Activated CD8-positive, alpha-beta memory T cell treated with anti-CD3 and anti-CD28 coated beads, Interleukin-2, amount 50 U/mL, for 4 hours (primary cell): ENCODE results near the gene B4GALNT3.

ENCODE experiments used
- DNase-seq: peaks from one replicate; pipeline ENCODE4 v3.0.0-alpha.2; 2020

The B4GALNT3 gene

GRCh38 chr12:578748-579419, 119.1 kb downstream of the B4GALNT3 start:
- no peak for DNase-seq

GRCh38 chr12:579420-580110, 119.8 kb downstream of the B4GALNT3 start:
- DNase-seq = no peak

- no peak for DNase-seq
Measured at GRCh38 chr12:580813-581212, 121.1 kb downstream of the B4GALNT3 start.

GRCh38 chr12:581321-581720, 121.6 kb downstream of the B4GALNT3 start:
- DNase-seq = no peak

GRCh38 chr12:581746-582145, 122.0 kb downstream of the B4GALNT3 start:
- no peak for DNase-seq

- no peak for DNase-seq
Measured at GRCh38 chr12:583251-583869, 123.6 kb downstream of the B4GALNT3 start.

- no peak for DNase-seq
Measured at GRCh38 chr12:585062-586061, 125.6 kb downstream of the B4GALNT3 start.

GRCh38 chr12:586318-587071, 126.8 kb downstream of the B4GALNT3 start:
- no peak for DNase-seq

- no peak for DNase-seq
Measured at GRCh38 chr12:587132-588023, 127.6 kb downstream of the B4GALNT3 start.

- DNase-seq = no peak
Measured at GRCh38 chr12:588024-588322, 128.2 kb downstream of the B4GALNT3 start.

- no peak for DNase-seq
Measured at GRCh38 chr12:588646-589045, 128.9 kb downstream of the B4GALNT3 start.

- DNase-seq = no peak
Measured at GRCh38 chr12:590206-590750, 130.5 kb downstream of the B4GALNT3 start.

GRCh38 chr12:591167-592023, 131.7 kb downstream of the B4GALNT3 start:
- DNase-seq = no peak

- DNase-seq = no peak
Measured at GRCh38 chr12:592024-592505, 132.3 kb downstream of the B4GALNT3 start.

- no peak for DNase-seq
Measured at GRCh38 chr12:593396-594270, 133.9 kb downstream of the B4GALNT3 start.

- no peak for DNase-seq
Measured at GRCh38 chr12:597926-598568, 138.3 kb downstream of the B4GALNT3 start.

- DNase-seq = no peak
Measured at GRCh38 chr12:599756-600155, 140.0 kb downstream of the B4GALNT3 start.
